PFSK-1 (cell line): Measurements from ENCODE around the gene KIF3A. TPM values are rescaled to one million over a fixed set of nuclear protein-coding genes. Genes with fewer than 3 reads are reported as not detected.

Experiments
- FOXP2 ChIP-seq: optimal IDR thresholded peaks from 2 replicates; pipeline ENCODE3; 2011; ENCODE audit warnings: borderline replicate concordance, control low read depth, inconsistent platforms; ENCODE audit not compliant: insufficient read depth; ENCODE audit errors: extremely low read length, extremely low read depth
- POLR2AphosphoS5 ChIP-seq: IDR thresholded peaks from 2 replicates; pipeline ENCODE4 v1.6.1; 2012; ENCODE audit warnings: low read depth, mild to moderate bottlenecking, control low read depth, low read length, moderate library complexity
- REST ChIP-seq, 2 experiments: IDR thresholded peaks; 2 replicates each; pipeline versions ENCODE4 v1.6.1 to v1.8.0; 2011 to 2012; ENCODE audit warnings: low read depth in 2 of 2, low read length in 2 of 2, control low read depth in 1 of 2, inconsistent platforms in 1 of 2, mild to moderate bottlenecking in 1 of 2, moderate library complexity in 1 of 2; ENCODE audit not compliant: insufficient read depth in 1 of 2
- SIN3A ChIP-seq: IDR thresholded peaks from 2 replicates; pipeline ENCODE4 v1.6.1; 2012; ENCODE audit warnings: mild to moderate bottlenecking, low read length, moderate library complexity, borderline replicate concordance; ENCODE audit not compliant: insufficient read depth
- TAF1 ChIP-seq: IDR thresholded peaks from 2 replicates; pipeline ENCODE4 v1.6.1; 2012; ENCODE audit warnings: low read length, control low read depth, borderline replicate concordance; ENCODE audit not compliant: insufficient read depth
- polyA plus RNA-seq: library from polyadenylated mRNA; unstranded; fragments of >200 nt; gene quantifications from one replicate; pipeline ENCODE4 v1.2.1, GENCODE V29; 2012; ENCODE audit warnings: low read depth, missing spikeins; ENCODE audit not compliant: insufficient read length

KIF3A gene
- 3.5 TPM for polyA plus RNA-seq

GRCh38 chr5:132736853-132737833 is at the start of gene KIF3A:
Gene KIF3A, minus strand, starts transcription at chr5:132737546. Its CDS starts 127 bp downstream, at chr5:132737419.
- TF ChIP-seq SIN3A (peak; percentile 87; the same call in 1 of the 2 replicates), FOXP2 (no peak), POLR2AphosphoS5 (peak; percentile 43; the same call in 1 of the 2 replicates), REST (IDR thresholded peaks at IDR 0.05; ENCODE audit: insufficient read depth in 1 of 2, low read depth in 2 of 2, low read length in 2 of 2) (no peak)

GRCh38 chr5:132787076-132787475 is 49.7 kb upstream of the KIF3A start:
- TF ChIP-seq SIN3A (no peak), TAF1 (no peak), FOXP2 (no peak), REST (IDR thresholded peaks at IDR 0.05; ENCODE audit: insufficient read depth in 1 of 2, low read depth in 2 of 2, low read length in 2 of 2) (no peak)

DNA sequence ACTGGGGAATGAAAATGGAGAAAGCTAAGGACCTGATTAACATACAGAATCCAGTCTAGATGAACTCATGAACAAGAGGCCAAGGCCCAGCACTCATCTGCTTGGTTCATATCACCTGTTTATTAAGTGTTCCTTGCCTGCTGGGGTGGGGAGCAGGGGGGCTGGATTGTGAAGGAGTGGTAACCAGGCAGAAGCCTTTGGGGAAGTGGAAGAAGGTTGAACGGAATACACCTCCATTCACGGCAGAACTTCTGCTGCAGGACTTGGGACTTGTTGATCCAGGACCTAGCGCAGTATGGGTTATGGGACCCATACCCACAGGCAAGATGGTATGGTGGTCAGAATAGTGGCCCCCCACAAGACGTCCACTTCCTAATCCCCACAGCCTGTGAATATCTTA is 48.5 kb upstream of the KIF3A start:
- TF ChIP-seq SIN3A (no peak), POLR2AphosphoS5 (no peak), REST (IDR thresholded peaks at IDR 0.05; ENCODE audit: insufficient read depth in 1 of 2, low read depth in 2 of 2, low read length in 2 of 2) (no peak), FOXP2 (no peak), TAF1 (no peak)

DNA sequence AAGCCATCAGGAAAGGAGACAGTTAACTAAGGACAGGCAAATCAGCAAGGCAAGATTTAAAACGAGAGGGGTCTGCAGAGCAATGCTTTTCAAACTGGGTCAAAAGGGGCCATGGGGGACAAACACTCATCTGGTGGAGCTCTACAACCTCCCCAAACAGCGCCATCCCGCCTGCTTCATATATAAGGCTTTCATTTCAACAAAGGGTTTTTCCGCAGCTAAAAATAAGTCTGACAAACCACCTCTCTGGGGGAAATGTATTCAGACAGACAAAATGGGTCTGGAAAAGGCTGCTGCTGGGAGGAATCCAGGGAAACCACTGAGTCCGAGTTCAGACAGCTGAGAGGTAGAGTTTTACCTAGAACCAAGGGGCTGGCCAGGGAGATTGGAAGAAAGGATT is 48.0 kb upstream of the KIF3A start:
- TF ChIP-seq FOXP2 (no peak), POLR2AphosphoS5 (no peak), SIN3A (no peak), REST (IDR thresholded peaks at IDR 0.05; ENCODE audit: insufficient read depth in 1 of 2, low read depth in 2 of 2, low read length in 2 of 2) (no peak), TAF1 (no peak)
